ENCODE data around the gene REC8.
"Not testable (repeated sequence)": the region's sequence is repeated elsewhere in the genome, so short reads cannot be mapped to it uniquely, and the experiment has no call there.

The REC8 gene

GRCh38 chr14:24204163-24205146, 32.6 kb downstream of the REC8 start:
- no peak for DNase-seq (ENCODE audit: low read depth)

GRCh38 chr14:24206260-24207103, 34.6 kb downstream of the REC8 start:
- no peak for DNase-seq (ENCODE audit: low read depth)

GRCh38 chr14:24207104-24207551, 35.2 kb downstream of the REC8 start:
- DNase-seq (ENCODE audit: low read depth) = no peak

GRCh38 chr14:24207625-24208024, 35.7 kb downstream of the REC8 start:
- no peak for DNase-seq (ENCODE audit: low read depth)

GRCh38 chr14:24211311-24211710, 39.4 kb downstream of the REC8 start:
- no peak for DNase-seq (ENCODE audit: low read depth)

- DNase-seq (ENCODE audit: low read depth) = peak; percentile 97
Measured at GRCh38 chr14:24212924-24213865, 41.3 kb downstream of the REC8 start, which contains the start of gene CHMP4A. Gene CHMP4A (minus strand): TSS chr14:24213488. CDS start chr14:24213439, 49 bp downstream.

- no peak for DNase-seq (ENCODE audit: low read depth)
Measured at GRCh38 chr14:24213866-24214662, 42.2 kb downstream of the REC8 start.

- peak; percentile 77 for DNase-seq (ENCODE audit: low read depth)
Measured at GRCh38 chr14:24215495-24216344, 43.8 kb downstream of the REC8 start, which contains the start of gene MDP1. Gene MDP1 (minus strand): TSS chr14:24216066. CDS start chr14:24215955, 111 bp downstream.

- no peak for DNase-seq (ENCODE audit: low read depth)
Measured at GRCh38 chr14:24216345-24216699, 44.4 kb downstream of the REC8 start.

GRCh38 chr14:24216876-24217275, 45.0 kb downstream of the REC8 start:
- not testable (repeated sequence) for DNase-seq (ENCODE audit: low read depth)

GRCh38 chr14:24219080-24219479, 47.2 kb downstream of the REC8 start:
- no peak for DNase-seq (ENCODE audit: low read depth)

- no peak for DNase-seq (ENCODE audit: low read depth)
Measured at GRCh38 chr14:24219521-24219920, 47.6 kb downstream of the REC8 start.

- not testable (repeated sequence) for DNase-seq (ENCODE audit: low read depth)
Measured at GRCh38 chr14:24222987-24223386, 51.1 kb downstream of the REC8 start.

- peak; percentile 91 for DNase-seq (ENCODE audit: low read depth)
Measured at GRCh38 chr14:24224618-24225071, 52.8 kb downstream of the REC8 start.

- no peak for DNase-seq (ENCODE audit: low read depth)
Measured at GRCh38 chr14:24226473-24226872, 54.6 kb downstream of the REC8 start.

GRCh38 chr14:24228902-24229301, 57.0 kb downstream of the REC8 start:
- DNase-seq (ENCODE audit: low read depth) = no peak
